Measurements from ENCODE around the gene CEP57L1.

Gene CEP57L1

DNA sequence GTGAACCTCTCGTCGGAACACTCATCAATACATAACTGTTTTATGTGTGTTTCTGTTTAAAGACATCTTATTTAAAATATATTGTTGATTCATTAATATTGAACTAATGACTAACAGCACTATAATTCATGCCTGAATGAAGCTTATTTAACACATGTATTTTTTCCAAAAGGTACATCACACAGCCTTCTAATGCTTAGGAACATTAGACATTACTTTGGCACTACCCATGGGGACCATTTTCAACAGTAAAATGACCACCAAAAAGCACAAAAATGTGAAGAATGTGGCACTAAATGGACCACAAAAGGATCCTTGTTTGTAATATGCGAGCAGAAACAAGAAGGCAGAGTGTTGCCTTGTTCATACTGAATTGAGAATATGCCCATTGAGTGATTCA lies 109.2 kb downstream of the CEP57L1 start:
- no peaks in the 10 kb centered on the region for H3K36me3 Mint-ChIP-seq (ENCODE audit: insufficient read depth)
- H3K9me3 Mint-ChIP-seq: no peaks in the 10 kb centered on the region
- H3K4me3 Mint-ChIP-seq: no peak overlapping the region
- H3K27me3 Mint-ChIP-seq: peaks cover 0 to 5% of the 10 kb centered on the region in 2 donors
- H3K4me1 Mint-ChIP-seq (ENCODE audit: low read depth in 2 of 2): no peaks in the 10 kb centered on the region
- H3K27ac Mint-ChIP-seq: no peak overlapping the region
- ATAC-seq (replicated peaks) (no peak), DNase-seq (no peak)

DNA sequence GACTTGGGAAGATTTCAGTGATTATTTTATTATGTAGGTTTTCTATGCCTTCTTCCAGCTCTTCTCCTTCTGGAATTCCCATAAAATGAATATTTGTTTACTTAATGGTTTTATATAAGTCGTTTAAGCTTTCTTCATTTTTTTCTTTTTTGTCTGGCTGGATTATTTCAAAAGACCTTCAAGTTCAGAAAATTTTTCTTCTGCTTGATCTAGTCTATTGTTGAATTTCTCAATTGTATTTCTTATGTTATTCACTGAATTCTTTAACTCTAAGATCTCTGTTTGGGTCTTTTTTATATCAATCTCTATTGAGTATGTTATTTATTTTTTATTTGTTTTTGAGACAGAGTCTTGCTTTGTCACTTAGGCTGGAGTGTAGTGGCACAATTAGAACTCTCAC lies 117.4 kb downstream of the CEP57L1 start:
- Mint-ChIP-seq H3K9me3 (peaks cover 2 to 8% of the 10 kb centered on the region in 2 donors), H3K36me3 (ENCODE audit: insufficient read depth) (peaks cover 4% of the 10 kb centered on the region), H3K27me3 (peaks cover 37 to 58% of the 10 kb centered on the region in 2 donors), H3K4me1 (ENCODE audit: low read depth in 2 of 2) (no peaks in the 10 kb centered on the region), H3K27ac (no peak overlapping the region), H3K4me3 (no peak overlapping the region)
- ATAC-seq (replicated peaks): no peak
- no peak for DNase-seq

Data from effector memory CD8-positive, alpha-beta T cell (primary cell).